Thoracic aorta (tissue), 2 donors: ENCODE data around the gene APBA2. TPM values are rescaled to one million over a fixed set of nuclear protein-coding genes. Genes with fewer than 3 reads are reported as not detected.

ENCODE experiments used
- ATAC-seq: fragments of 150-250 bp; one replicate; pipeline ENCODE4 v1.8.0; 2017; ENCODE audit warnings: low read depth; ENCODE audit not compliant: insufficient number of reproducible peaks, low FRiP score
- DNase-seq: peaks from one replicate; pipeline ENCODE4 v3.0.0-alpha.2; 2020; ENCODE audit warnings: low spot score
- H3K27ac ChIP-seq, 2 donors: fragments of 200-600 bp; sonication (generic); 1 replicate in 1 of 2; 2 replicates in 1 of 2; pipeline ENCODE4 v1.5.1; 2016; ENCODE audit warnings: mild to moderate bottlenecking in 2 of 2, moderate library complexity in 2 of 2
- H3K27me3 ChIP-seq: fragments of 200-600 bp; sonication (generic); replicated peaks from 2 replicates; pipeline ENCODE4 v1.6.0; 2016; ENCODE audit warnings: mild to moderate bottlenecking; ENCODE audit not compliant: insufficient read depth
- H3K36me3 ChIP-seq: fragments of 200-600 bp; sonication (generic); one replicate; pipeline ENCODE4 v1.5.1; 2016
- H3K4me1 ChIP-seq, 2 donors: fragments of 200-600 bp; sonication (generic); 1 replicate in 1 of 2; 2 replicates in 1 of 2; pipeline versions ENCODE4 v1.5.1 to v1.6.0; 2016; ENCODE audit warnings: low read depth in 2 of 2, mild to moderate bottlenecking in 1 of 2; ENCODE audit not compliant: control insufficient read depth in 1 of 2
- H3K4me3 ChIP-seq: fragments of 200-600 bp; sonication (generic); 2 replicates; pipeline ENCODE4 v1.5.1; 2016; ENCODE audit warnings: mild to moderate bottlenecking
- H3K9me3 ChIP-seq: fragments of 200-600 bp; sonication (generic); 2 replicates; pipeline ENCODE4 v1.5.1; 2016
- CTCF ChIP-seq: fragments of 200-600 bp; sonication (generic); IDR thresholded peaks from one replicate; pipeline ENCODE4 v1.5.1; 2019; ENCODE audit warnings: antibody characterized with exemption
- total RNA-seq, 2 donors: library from RNA; depleted of rRNA; stranded (reverse); fragments of >200 nt; gene quantifications; one replicate each; pipeline versions ENCODE4 v1.1.0 to v1.2.3, GENCODE V29; 2016

APBA2 gene
- total RNA-seq, 2 donors from 2014 or later = 4.9 to 5.6 TPM

- Histone ChIP-seq H3K4me3 (no peak overlapping the region), H3K36me3 (no peaks in the 10 kb centered on the region), H3K4me1 (peaks cover 0 to 20% of the 10 kb centered on the region in 2 donors), H3K9me3 (no peaks in the 10 kb centered on the region), H3K27me3 (no peaks in the 10 kb centered on the region), H3K27ac (no peak overlapping the region)
- TF ChIP-seq CTCF = no peak
- ATAC-seq = no peak
- DNase-seq = no peak
Observed at GRCh38 chr15:28989239-28989830, 103.6 kb downstream of the APBA2 start.

- H3K4me3 ChIP-seq = no peak overlapping the region
- no peak for ATAC-seq
Observed at GRCh38 chr15:28989896-28990295, 104.1 kb downstream of the APBA2 start.

GRCh38 chr15:28990390-28990789 lies 104.6 kb downstream of the APBA2 start:
- no peak for TF ChIP-seq CTCF
- DNase-seq (no peak), ATAC-seq (no peak)

More at GRCh38 chr15:28989896-28990295, 104.1 kb downstream of the APBA2 start:
- H3K27me3 ChIP-seq = no peaks in the 10 kb centered on the region
- no peaks in the 10 kb centered on the region for H3K9me3 ChIP-seq
- no peaks in the 10 kb centered on the region for H3K36me3 ChIP-seq
- DNase-seq = no peak
- H3K4me1 ChIP-seq = peaks cover 0 to 20% of the 10 kb centered on the region in 2 donors
- H3K27ac ChIP-seq = no peak overlapping the region
- TF ChIP-seq CTCF = no peak

GRCh38 chr15:28991236-28992171 lies 105.7 kb downstream of the APBA2 start:
- Histone ChIP-seq H3K9me3 (no peaks in the 10 kb centered on the region), H3K27ac (no peak overlapping the region), H3K4me1 (peaks cover 0 to 14% of the 10 kb centered on the region in 2 donors), H3K4me3 (no peak overlapping the region), H3K27me3 (no peaks in the 10 kb centered on the region), H3K36me3 (no peaks in the 10 kb centered on the region)
- TF ChIP-seq CTCF = no peak
- no peak for DNase-seq
- ATAC-seq = no peak

More at GRCh38 chr15:28990390-28990789, 104.6 kb downstream of the APBA2 start:
- Histone ChIP-seq H3K4me1 (peaks cover 0 to 15% of the 10 kb centered on the region in 2 donors), H3K27me3 (no peaks in the 10 kb centered on the region), H3K9me3 (no peaks in the 10 kb centered on the region), H3K4me3 (no peak overlapping the region), H3K27ac (no peak overlapping the region), H3K36me3 (no peaks in the 10 kb centered on the region)

GRCh38 chr15:28992336-28992864 lies 106.6 kb downstream of the APBA2 start:
- no peak overlapping the region for H3K27ac ChIP-seq
- no peak overlapping the region for H3K4me3 ChIP-seq
- DNase-seq (no peak), ATAC-seq (no peak)
- no peaks in the 10 kb centered on the region for H3K27me3 ChIP-seq
- H3K36me3 ChIP-seq = no peaks in the 10 kb centered on the region
- peaks cover 0 to 14% of the 10 kb centered on the region in 2 donors for H3K4me1 ChIP-seq
- no peaks in the 10 kb centered on the region for H3K9me3 ChIP-seq
- TF ChIP-seq CTCF = no peak
